Colonic mucosa (tissue), 4 donors: ENCODE data around the gene KRT2. TPM values are rescaled to one million over a fixed set of nuclear protein-coding genes. Genes with fewer than 3 reads are reported as not detected.

ENCODE experiments used
- DNase-seq: peaks from one replicate; pipeline ENCODE4 v3.0.0-alpha.2; 2020
- H3K27ac ChIP-seq: fragments of 200-600 bp; one replicate; pipeline ENCODE4 v1.8.0; 2021
- H3K27me3 ChIP-seq: fragments of 200-600 bp; one replicate; pipeline ENCODE4 v1.8.0; 2021
- H3K36me3 ChIP-seq: fragments of 200-600 bp; one replicate; pipeline ENCODE4 v1.8.0; 2021
- H3K4me1 ChIP-seq: fragments of 200-600 bp; one replicate; pipeline ENCODE4 v1.8.0; 2021; ENCODE audit warnings: mild to moderate bottlenecking
- H3K4me3 ChIP-seq: fragments of 200-600 bp; one replicate; pipeline ENCODE4 v1.8.0; 2021
- H3K9ac ChIP-seq, 2 donors: one replicate each; pipeline ENCODE4 v1.7.0; 2013; ENCODE audit warnings: control low read depth in 2 of 2, low read depth in 2 of 2, low read length in 2 of 2
- H3K9me3 ChIP-seq: fragments of 200-600 bp; one replicate; pipeline ENCODE4 v1.8.0; 2021
- intact Hi-C: fragments of 100-400 bp; cut with DNase I; formaldehyde crosslinking; loops from one replicate; pipeline ENCODE4 v1.14.1; 2022
- total RNA-seq, 2 donors: library from RNA; stranded (reverse); fragmentation: NEBNext Ultra II Directional in 1 of 2; extraction: Animal tissue kit (Norgen Biotek cat#: 25700) in 1 of 2; gene quantifications; one replicate each; pipeline ENCODE4 v1.2.1, GENCODE V29; 2021
- TF ChIP-seq, protein P1 (sequence below): fragments of 200-600 bp; IDR thresholded peaks from one replicate; pipeline ENCODE4 v1.8.0; 2022; ENCODE audit warnings: antibody characterized with exemption, mild to moderate bottlenecking
- donor health status: healthy.
- donor health status: DM: no; HTN: no; CAD: no.
- donor health status: DM: no; HTN: no; CAD: no.

The KRT2 gene
- total RNA-seq, 2 donors from 2014 or later = not detected

GRCh38 chr12:52631676-52632459, 20.1 kb downstream of the KRT2 start:
- Histone ChIP-seq H3K4me3 (no peak overlapping the region), H3K27ac (no peak overlapping the region), H3K27me3 (no peaks in the 10 kb centered on the region), H3K36me3 (no peaks in the 10 kb centered on the region), H3K9ac (no peak overlapping the region), H3K9me3 (no peaks in the 10 kb centered on the region), H3K4me1 (no peaks in the 10 kb centered on the region)
- TF ChIP-seq, protein P1, sequence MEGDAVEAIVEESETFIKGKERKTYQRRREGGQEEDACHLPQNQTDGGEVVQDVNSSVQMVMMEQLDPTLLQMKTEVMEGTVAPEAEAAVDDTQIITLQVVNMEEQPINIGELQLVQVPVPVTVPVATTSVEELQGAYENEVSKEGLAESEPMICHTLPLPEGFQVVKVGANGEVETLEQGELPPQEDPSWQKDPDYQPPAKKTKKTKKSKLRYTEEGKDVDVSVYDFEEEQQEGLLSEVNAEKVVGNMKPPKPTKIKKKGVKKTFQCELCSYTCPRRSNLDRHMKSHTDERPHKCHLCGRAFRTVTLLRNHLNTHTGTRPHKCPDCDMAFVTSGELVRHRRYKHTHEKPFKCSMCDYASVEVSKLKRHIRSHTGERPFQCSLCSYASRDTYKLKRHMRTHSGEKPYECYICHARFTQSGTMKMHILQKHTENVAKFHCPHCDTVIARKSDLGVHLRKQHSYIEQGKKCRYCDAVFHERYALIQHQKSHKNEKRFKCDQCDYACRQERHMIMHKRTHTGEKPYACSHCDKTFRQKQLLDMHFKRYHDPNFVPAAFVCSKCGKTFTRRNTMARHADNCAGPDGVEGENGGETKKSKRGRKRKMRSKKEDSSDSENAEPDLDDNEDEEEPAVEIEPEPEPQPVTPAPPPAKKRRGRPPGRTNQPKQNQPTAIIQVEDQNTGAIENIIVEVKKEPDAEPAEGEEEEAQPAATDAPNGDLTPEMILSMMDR = no peak
- DNase-seq = no peak
- intact Hi-C loops = no loop called here

GRCh38 chr12:52631264-52631663, 20.7 kb downstream of the KRT2 start:
- TF ChIP-seq, protein P1 = no peak
- intact Hi-C loops = no loop called here
- Histone ChIP-seq H3K27ac (no peak overlapping the region), H3K9ac (no peak overlapping the region), H3K4me1 (no peaks in the 10 kb centered on the region), H3K9me3 (no peaks in the 10 kb centered on the region), H3K4me3 (no peak overlapping the region), H3K36me3 (no peaks in the 10 kb centered on the region), H3K27me3 (no peaks in the 10 kb centered on the region)
- DNase-seq = no peak

DNA sequence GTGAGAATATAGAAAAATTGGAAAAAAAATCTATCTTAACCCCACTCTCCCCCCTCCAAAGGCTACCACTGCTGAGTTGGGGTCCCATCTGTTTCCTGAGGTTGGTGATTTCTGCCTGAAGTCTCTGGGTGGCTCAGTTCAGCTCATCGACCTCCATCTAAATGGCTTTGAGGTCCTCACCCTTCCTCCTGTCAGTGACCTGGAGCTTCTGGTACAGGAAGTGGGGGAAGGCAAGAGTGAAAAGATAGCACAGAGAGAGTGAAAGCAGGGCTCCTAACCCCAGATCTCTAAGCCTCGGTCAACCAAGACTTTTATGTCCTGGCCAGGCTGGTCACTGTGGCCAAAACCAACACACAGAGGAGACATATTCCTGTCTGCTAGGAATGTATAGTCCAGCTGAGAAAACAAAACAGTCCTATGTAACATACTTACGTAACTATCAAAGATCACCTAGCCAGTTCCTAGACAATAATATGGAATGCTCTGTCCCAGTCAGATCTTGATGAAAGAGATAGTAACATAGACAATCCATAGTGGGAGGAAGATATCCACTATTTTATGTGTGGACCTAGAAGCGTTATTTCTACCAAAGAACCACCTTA, 21.3 kb downstream of the KRT2 start:
- H3K9me3 ChIP-seq = no peaks in the 10 kb centered on the region
- no peaks in the 10 kb centered on the region for H3K36me3 ChIP-seq
- H3K4me1 ChIP-seq = no peaks in the 10 kb centered on the region
- no peak overlapping the region for H3K9ac ChIP-seq
- no peaks in the 10 kb centered on the region for H3K27me3 ChIP-seq
- H3K27ac ChIP-seq = no peak overlapping the region
- DNase-seq = no peak
- TF ChIP-seq, protein P1 = no peak
- intact Hi-C loops = no loop called here
- no peak overlapping the region for H3K4me3 ChIP-seq

DNA sequence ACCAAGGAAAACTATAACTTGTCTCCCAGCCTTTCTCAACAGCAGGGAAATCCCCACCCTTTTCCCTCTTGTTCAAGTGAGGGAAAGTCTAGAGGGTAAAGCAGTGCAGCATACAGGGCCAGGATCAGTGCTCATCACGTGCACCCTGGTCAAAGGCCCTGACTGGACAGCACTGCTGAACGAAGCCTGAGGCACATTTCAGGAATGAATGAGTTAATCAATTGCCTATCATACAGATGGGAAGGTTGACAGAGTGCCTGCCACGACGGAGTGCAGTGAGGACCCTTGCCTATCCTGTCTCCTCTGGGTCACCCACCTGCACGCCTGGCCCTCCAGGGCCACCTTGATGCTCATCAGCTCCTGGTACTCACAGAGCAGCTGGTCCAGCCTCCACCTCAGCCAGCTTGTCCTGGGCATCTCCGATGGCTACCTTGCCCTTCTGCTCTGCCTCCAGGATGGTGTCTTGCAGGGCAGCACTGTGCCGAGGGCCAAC, 22.0 kb downstream of the KRT2 start:
- no peak overlapping the region for H3K9ac ChIP-seq
- no peaks in the 10 kb centered on the region for H3K4me1 ChIP-seq
- TF ChIP-seq, protein P1 = no peak
- H3K36me3 ChIP-seq = no peaks in the 10 kb centered on the region
- no peaks in the 10 kb centered on the region for H3K27me3 ChIP-seq
- H3K27ac ChIP-seq = no peak overlapping the region
- H3K4me3 ChIP-seq = no peak overlapping the region
- intact Hi-C loops = no loop called here
- no peaks in the 10 kb centered on the region for H3K9me3 ChIP-seq
- DNase-seq = no peak

DNA sequence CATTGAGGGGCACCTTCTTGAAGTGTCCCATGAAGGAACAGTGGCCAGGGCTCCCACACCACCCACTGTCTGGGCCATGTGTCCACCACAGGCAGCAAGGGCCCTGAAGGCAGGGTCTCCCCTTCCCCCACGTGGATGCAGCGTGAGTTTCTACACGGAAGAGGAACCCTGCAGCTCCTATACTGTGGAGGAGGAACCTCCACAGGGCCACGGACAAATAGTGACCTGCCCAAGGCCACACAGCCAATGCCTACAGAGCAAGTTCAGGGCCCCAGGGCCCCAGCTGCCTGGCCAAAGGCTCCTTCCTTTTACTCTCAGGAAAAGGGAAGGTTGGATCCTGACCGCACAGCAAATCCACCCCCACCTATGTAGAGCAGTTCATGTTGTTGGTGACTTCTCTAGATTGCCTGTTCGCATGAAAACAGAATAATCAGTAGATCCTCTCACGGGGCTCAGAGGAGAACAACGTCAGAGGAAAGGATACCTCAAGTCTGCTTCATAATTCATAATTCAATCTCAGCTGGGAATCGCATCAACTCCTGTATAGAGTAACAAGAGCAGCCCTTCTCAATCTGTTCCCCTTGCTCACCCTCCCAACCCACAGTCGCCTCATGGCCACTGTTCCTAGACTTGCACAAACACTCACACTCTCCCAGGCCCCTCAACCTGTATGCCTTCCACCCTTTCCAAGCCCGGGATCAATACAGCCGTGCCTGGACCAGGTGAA, 22.6 kb downstream of the KRT2 start:
- Histone ChIP-seq H3K27me3 (no peaks in the 10 kb centered on the region), H3K27ac (no peak overlapping the region), H3K4me1 (no peaks in the 10 kb centered on the region), H3K36me3 (no peaks in the 10 kb centered on the region), H3K4me3 (no peak overlapping the region), H3K9me3 (no peaks in the 10 kb centered on the region), H3K9ac (no peak overlapping the region)
- intact Hi-C loops = no loop called here
- TF ChIP-seq, protein P1 = no peak
- no peak for DNase-seq
